Neural cell (in vitro differentiated cells): Measurements from ENCODE around the gene ACVRL1. TPM values are rescaled to one million over a fixed set of nuclear protein-coding genes. Genes with fewer than 3 reads are reported as not detected.
A peak's percentile ranks its signal among the peaks of the same experiment; 100 is the strongest.

ENCODE experiments used
- H2AFZ ChIP-seq: fragments of 200-600, 300-800 bp; sonication (generic), shearing (Covaris generic); 2 replicates; pipeline ENCODE4 v1.6.0; 2014; ENCODE audit warnings: low read depth, mild to moderate bottlenecking, antibody characterized with exemption, low read length, moderate library complexity
- H3F3A ChIP-seq: fragments of 200-600 bp; shearing (Covaris generic); 2 replicates; pipeline ENCODE4 v1.6.1; 2016; ENCODE audit warnings: mild to moderate bottlenecking, moderate library complexity, mixed read lengths, antibody characterized with exemption, low read length; ENCODE audit not compliant: insufficient read depth, poor library complexity, severe bottlenecking
- H3K27ac ChIP-seq: fragments of 200-600, 300-800 bp; sonication (generic), shearing (Covaris generic); 2 replicates; pipeline ENCODE4 v1.5.1; 2014; ENCODE audit warnings: mild to moderate bottlenecking, low read length, moderate library complexity
- H3K27me3 ChIP-seq: fragments of 300-800, 200-600 bp; sonication (generic), shearing (Covaris generic); 2 replicates; pipeline ENCODE4 v1.6.0; 2014; ENCODE audit warnings: mild to moderate bottlenecking, low read depth, low read length, moderate library complexity; ENCODE audit not compliant: insufficient read depth
- H3K36me3 ChIP-seq: fragments of 300-800, 200-600 bp; sonication (generic), shearing (Covaris generic); 2 replicates; pipeline ENCODE4 v1.5.1; 2014; ENCODE audit warnings: mild to moderate bottlenecking, antibody characterized with exemption, low read length, moderate library complexity; ENCODE audit not compliant: insufficient read depth
- H3K4me2 ChIP-seq: fragments of 300-800, 200-600 bp; sonication (generic), shearing (Covaris generic); 2 replicates; pipeline ENCODE4 v1.6.0; 2014; ENCODE audit warnings: mild to moderate bottlenecking, low read length
- H3K4me3 ChIP-seq: fragments of 300-800, 200-600 bp; sonication (generic), shearing (Covaris generic); 2 replicates; pipeline ENCODE4 v1.5.1; 2014; ENCODE audit warnings: mild to moderate bottlenecking, low read length, moderate library complexity
- H3K79me2 ChIP-seq: fragments of 200-600 bp; shearing (Covaris generic); replicated peaks from 2 replicates; pipeline ENCODE4 v1.6.0; 2014; ENCODE audit warnings: mild to moderate bottlenecking, low read length, moderate library complexity; ENCODE audit not compliant: insufficient read depth
- H3K9ac ChIP-seq: fragments of 300-800, 200-600 bp; sonication (generic), shearing (Covaris generic); 2 replicates; pipeline ENCODE4 v1.6.1; 2016; ENCODE audit warnings: mild to moderate bottlenecking, low read length, mixed read lengths
- H3K9me2 ChIP-seq: fragments of 200-600 bp; shearing (Covaris generic); 2 replicates; pipeline ENCODE4 v1.6.1; 2016; ENCODE audit warnings: mild to moderate bottlenecking, low read length, mixed read lengths; ENCODE audit not compliant: insufficient read depth
- H3K9me3 ChIP-seq: fragments of 200-600, 300-800 bp; sonication (generic), shearing (Covaris generic); 2 replicates; pipeline ENCODE4 v1.6.1; 2016; ENCODE audit warnings: mild to moderate bottlenecking, mixed run types, low read length, moderate library complexity, mixed read lengths
- H4K20me1 ChIP-seq: fragments of 200-600 bp; shearing (Covaris generic); 2 replicates; pipeline ENCODE4 v1.6.1; 2016; ENCODE audit warnings: mild to moderate bottlenecking, mixed run types; ENCODE audit not compliant: insufficient read depth
- EP300 ChIP-seq: fragments of 450-650 bp; conservative IDR thresholded peaks from 2 replicates; pipeline ENCODE4 v1.6.1; 2014; ENCODE audit warnings: antibody characterized with exemption, mild to moderate bottlenecking, moderate library complexity; ENCODE audit not compliant: poor library complexity, severe bottlenecking
- EZH2 ChIP-seq: fragments of 200-600, 300-800 bp; shearing (Covaris generic), sonication (generic); IDR thresholded peaks from 2 replicates; pipeline ENCODE4 v1.6.1; 2014; ENCODE audit warnings: antibody characterized with exemption, low read length, borderline replicate concordance, mild to moderate bottlenecking; ENCODE audit not compliant: insufficient read depth, poor library complexity, severe bottlenecking
- MXI1 ChIP-seq: fragments of 450-650 bp; conservative IDR thresholded peaks from 2 replicates; pipeline ENCODE4 v1.6.1; 2014; ENCODE audit warnings: antibody characterized with exemption, mild to moderate bottlenecking; ENCODE audit not compliant: poor library complexity, severe bottlenecking
- POLR2AphosphoS5 ChIP-seq: IDR thresholded peaks from 2 replicates; pipeline ENCODE4 v1.6.1; 2012
- RAD21 ChIP-seq: fragments of 450-650 bp; conservative IDR thresholded peaks from 2 replicates; pipeline ENCODE4 v1.6.1; 2014; ENCODE audit warnings: antibody characterized with exemption, mild to moderate bottlenecking, moderate library complexity
- SMC3 ChIP-seq: fragments of 450-650 bp; conservative IDR thresholded peaks from 2 replicates; pipeline ENCODE4 v1.6.1; 2014; ENCODE audit warnings: antibody characterized with exemption, mild to moderate bottlenecking, moderate library complexity; ENCODE audit not compliant: poor library complexity
- TAF1 ChIP-seq: IDR thresholded peaks from 2 replicates; pipeline ENCODE4 v1.6.1; 2012; ENCODE audit warnings: low read depth
- polyA plus RNA-seq: library from polyadenylated mRNA; depleted of rRNA; stranded (reverse); fragments of >200 nt; gene quantifications from 2 replicates; pipeline ENCODE4 v1.2.3, GENCODE V29; 2014
- TF ChIP-seq, protein P1 (sequence below): fragments of 450-650 bp; IDR thresholded peaks from 2 replicates; pipeline ENCODE4 v1.5.1; 2014; ENCODE audit warnings: antibody characterized with exemption, mild to moderate bottlenecking, moderate library complexity; ENCODE audit not compliant: poor library complexity, severe bottlenecking
- TF ChIP-seq, protein P2 (sequence below): IDR thresholded peaks from 2 replicates; pipeline ENCODE4 v1.6.1; 2012; ENCODE audit warnings: borderline replicate concordance

The ACVRL1 gene
- polyA plus RNA-seq, 1 donor from 2014 or later: not detected

DNA sequence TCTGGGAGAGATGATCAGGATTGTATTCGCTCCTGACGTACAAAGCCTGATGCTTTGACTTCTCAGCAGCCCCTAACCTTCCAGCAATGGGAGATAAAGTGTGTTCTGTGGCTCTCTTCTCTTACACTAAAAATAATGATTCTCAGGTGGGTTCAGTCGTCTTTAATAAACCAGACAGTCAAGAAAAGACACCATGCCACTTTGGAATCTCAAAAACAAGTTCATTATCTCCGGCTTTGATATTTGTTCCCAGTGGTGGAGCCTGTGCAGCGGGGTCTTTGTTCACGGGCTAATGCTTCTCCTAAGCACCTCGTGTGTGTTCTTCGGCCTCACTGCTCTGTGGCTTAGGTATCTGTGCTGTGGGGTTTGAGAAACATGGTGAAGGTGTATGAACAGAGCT, 45.8 kb downstream of the ACVRL1 start (continued):
- TF ChIP-seq MXI1 (peak; percentile 65), POLR2AphosphoS5 (peak; percentile 63), TAF1 (no peak), EP300 (no peak)

DNA sequence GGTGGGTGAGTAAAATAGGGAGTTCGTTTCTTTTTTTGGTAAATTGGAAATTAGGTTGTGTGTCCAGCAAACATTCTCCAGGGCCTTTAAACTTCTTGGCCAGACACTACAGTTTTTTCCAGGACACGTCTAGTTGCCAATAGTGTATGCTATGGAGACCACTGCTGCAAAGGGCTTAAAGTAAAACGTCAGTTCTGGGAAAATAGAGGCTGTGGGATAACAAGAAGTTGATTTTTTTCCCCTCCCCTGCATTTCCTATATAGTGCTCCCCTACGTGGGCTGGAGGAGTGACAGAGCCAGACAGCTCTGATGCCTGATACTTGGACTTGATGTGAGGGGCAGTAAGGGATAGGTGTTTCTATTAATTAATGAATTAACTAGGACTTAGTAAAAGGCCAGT, 46.6 kb downstream of the ACVRL1 start:
- H3F3A ChIP-seq: no peaks in the 10 kb centered on the region
- TF ChIP-seq EP300: no peak
- no peak for TF ChIP-seq SMC3
- no peak for TF ChIP-seq MXI1
- TF ChIP-seq, protein P1, sequence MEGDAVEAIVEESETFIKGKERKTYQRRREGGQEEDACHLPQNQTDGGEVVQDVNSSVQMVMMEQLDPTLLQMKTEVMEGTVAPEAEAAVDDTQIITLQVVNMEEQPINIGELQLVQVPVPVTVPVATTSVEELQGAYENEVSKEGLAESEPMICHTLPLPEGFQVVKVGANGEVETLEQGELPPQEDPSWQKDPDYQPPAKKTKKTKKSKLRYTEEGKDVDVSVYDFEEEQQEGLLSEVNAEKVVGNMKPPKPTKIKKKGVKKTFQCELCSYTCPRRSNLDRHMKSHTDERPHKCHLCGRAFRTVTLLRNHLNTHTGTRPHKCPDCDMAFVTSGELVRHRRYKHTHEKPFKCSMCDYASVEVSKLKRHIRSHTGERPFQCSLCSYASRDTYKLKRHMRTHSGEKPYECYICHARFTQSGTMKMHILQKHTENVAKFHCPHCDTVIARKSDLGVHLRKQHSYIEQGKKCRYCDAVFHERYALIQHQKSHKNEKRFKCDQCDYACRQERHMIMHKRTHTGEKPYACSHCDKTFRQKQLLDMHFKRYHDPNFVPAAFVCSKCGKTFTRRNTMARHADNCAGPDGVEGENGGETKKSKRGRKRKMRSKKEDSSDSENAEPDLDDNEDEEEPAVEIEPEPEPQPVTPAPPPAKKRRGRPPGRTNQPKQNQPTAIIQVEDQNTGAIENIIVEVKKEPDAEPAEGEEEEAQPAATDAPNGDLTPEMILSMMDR: no peak
- TF ChIP-seq, protein P2, sequence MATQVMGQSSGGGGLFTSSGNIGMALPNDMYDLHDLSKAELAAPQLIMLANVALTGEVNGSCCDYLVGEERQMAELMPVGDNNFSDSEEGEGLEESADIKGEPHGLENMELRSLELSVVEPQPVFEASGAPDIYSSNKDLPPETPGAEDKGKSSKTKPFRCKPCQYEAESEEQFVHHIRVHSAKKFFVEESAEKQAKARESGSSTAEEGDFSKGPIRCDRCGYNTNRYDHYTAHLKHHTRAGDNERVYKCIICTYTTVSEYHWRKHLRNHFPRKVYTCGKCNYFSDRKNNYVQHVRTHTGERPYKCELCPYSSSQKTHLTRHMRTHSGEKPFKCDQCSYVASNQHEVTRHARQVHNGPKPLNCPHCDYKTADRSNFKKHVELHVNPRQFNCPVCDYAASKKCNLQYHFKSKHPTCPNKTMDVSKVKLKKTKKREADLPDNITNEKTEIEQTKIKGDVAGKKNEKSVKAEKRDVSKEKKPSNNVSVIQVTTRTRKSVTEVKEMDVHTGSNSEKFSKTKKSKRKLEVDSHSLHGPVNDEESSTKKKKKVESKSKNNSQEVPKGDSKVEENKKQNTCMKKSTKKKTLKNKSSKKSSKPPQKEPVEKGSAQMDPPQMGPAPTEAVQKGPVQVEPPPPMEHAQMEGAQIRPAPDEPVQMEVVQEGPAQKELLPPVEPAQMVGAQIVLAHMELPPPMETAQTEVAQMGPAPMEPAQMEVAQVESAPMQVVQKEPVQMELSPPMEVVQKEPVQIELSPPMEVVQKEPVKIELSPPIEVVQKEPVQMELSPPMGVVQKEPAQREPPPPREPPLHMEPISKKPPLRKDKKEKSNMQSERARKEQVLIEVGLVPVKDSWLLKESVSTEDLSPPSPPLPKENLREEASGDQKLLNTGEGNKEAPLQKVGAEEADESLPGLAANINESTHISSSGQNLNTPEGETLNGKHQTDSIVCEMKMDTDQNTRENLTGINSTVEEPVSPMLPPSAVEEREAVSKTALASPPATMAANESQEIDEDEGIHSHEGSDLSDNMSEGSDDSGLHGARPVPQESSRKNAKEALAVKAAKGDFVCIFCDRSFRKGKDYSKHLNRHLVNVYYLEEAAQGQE: no peak
- no peak for TF ChIP-seq TAF1
- TF ChIP-seq RAD21: no peak
- no peak for TF ChIP-seq POLR2AphosphoS5
- TF ChIP-seq EZH2: no peak
- peaks cover 70% of the 10 kb centered on the region for H3K79me2 ChIP-seq
- H3K4me3 ChIP-seq: peak overlapping the region; percentile 75
- no peaks in the 10 kb centered on the region for H3K36me3 ChIP-seq
- H3K9ac ChIP-seq: peak overlapping the region; percentile 97
- peak overlapping the region; percentile 86 for H3K4me2 ChIP-seq
- peaks cover 16% of the 10 kb centered on the region for H4K20me1 ChIP-seq
- no peak overlapping the region for H2AFZ ChIP-seq
- H3K9me3 ChIP-seq: no peaks in the 10 kb centered on the region
- peak overlapping the region; percentile 89 for H3K27ac ChIP-seq
- no peaks in the 10 kb centered on the region for H3K9me2 ChIP-seq
- no peaks in the 10 kb centered on the region for H3K27me3 ChIP-seq

DNA sequence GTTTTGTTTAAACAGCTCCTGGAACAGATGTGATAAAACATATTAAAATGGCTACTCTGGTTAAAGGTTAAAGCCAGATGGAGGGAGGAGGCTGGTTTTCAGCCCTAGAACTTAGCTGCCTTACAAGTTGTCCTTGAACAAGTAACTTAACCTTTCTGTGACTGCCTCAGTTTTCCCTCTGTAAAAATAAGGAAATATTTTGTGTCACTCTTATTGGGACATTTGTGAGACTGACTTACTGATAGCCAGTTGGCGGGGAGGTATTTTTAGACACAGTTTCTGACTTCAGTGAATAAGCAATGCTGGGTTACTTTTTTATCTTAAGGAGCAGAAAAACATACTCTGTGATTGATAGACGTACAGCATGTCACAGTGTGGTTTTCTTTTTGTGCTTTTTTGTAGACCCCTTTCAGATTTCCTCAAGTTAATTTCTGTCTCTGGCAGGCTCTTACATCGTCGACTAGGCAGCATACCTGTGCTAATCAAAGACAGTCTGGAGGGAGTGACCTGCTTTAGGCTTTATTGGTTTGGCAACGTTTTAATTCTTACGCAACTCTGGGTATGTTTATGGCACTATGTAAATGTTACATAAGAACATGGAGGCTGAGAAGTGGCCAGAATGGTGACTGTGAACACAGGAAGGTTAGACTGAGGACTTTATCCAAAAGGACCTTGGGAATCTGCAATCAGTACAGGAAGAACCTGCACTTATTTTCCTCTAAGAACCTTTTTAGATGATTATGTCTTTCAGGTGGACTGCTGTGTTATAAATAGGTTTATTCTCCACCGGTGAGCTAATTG, 47.5 kb downstream of the ACVRL1 start:
- no peaks in the 10 kb centered on the region for H3K27me3 ChIP-seq
- H3K4me2 ChIP-seq: peak overlapping the region; percentile 86
- TF ChIP-seq SMC3 (no peak), POLR2AphosphoS5 (no peak)
- TF ChIP-seq, protein P2: no peak
- H3K27ac ChIP-seq: no peak overlapping the region
- no peaks in the 10 kb centered on the region for H3K9me2 ChIP-seq
- peaks cover 79% of the 10 kb centered on the region for H3K79me2 ChIP-seq
- no peaks in the 10 kb centered on the region for H3F3A ChIP-seq
- H3K36me3 ChIP-seq: no peaks in the 10 kb centered on the region
- no peaks in the 10 kb centered on the region for H3K9me3 ChIP-seq
- peak overlapping the region; percentile 97 for H3K9ac ChIP-seq
- H4K20me1 ChIP-seq: peaks cover 23% of the 10 kb centered on the region
- H2AFZ ChIP-seq: no peak overlapping the region
- H3K4me3 ChIP-seq: peak overlapping the region; percentile 75
